DMS53 treated with DMSO at 0.1 percent for 48 hours (cell line): ENCODE measurements around the gene FAM107A.

Experiments
- DNase-seq: peaks from one replicate; lab custom pipeline; 2025; ENCODE audit not compliant: unreplicated experiment; lab: John Stamatoyannopoulos, UW

FAM107A gene

DNA sequence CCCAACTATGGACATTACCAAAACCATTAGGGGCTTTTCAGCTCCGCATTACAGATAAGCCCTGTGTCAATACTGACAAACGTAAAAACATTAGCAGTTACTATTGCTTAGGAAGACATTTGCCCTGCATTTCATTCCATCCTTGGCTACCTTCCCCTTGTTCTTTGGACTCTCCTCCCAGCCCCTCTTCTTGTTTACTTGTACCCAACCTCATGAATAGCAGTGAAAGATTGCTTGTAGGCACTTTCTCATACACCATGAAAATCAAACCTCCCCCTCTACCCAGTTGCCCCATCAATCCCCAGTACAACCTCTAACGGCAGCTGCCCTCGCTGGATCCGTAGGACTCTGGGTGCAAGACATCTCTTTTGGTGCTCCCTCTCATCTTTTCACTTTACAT lies 16.9 kb upstream of the FAM107A start:
- DNase-seq = no peak

- no peak for DNase-seq
These were observed 14.6 kb upstream of the FAM107A start for GRCh38 chr3:58591517-58592510.

- no peak for DNase-seq
These were observed 10.9 kb upstream of the FAM107A start for GRCh38 chr3:58588030-58588614.

- DNase-seq = no peak
These were observed 9.6 kb upstream of the FAM107A start for GRCh38 chr3:58586776-58587192.

DNA sequence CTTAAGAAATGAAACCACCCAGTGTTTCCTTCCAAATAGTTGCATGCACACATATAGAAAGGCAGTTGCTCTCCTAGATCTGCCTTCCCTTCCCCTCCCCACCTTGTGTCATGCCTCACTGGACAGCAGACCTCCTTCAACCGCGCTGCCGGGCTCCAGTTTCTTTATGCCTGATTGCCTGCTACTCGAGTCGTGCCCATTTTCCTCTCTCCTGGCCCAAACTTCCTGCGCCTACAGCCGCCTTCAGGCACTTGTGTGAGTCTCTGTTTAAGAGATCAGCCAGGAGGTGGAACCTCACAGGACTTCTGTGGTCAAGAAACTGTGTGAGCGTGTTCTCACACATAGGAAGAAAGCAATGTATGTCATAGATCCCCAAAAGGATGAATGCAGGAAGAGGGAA lies 8.8 kb upstream of the FAM107A start:
- DNase-seq = no peak

DNA sequence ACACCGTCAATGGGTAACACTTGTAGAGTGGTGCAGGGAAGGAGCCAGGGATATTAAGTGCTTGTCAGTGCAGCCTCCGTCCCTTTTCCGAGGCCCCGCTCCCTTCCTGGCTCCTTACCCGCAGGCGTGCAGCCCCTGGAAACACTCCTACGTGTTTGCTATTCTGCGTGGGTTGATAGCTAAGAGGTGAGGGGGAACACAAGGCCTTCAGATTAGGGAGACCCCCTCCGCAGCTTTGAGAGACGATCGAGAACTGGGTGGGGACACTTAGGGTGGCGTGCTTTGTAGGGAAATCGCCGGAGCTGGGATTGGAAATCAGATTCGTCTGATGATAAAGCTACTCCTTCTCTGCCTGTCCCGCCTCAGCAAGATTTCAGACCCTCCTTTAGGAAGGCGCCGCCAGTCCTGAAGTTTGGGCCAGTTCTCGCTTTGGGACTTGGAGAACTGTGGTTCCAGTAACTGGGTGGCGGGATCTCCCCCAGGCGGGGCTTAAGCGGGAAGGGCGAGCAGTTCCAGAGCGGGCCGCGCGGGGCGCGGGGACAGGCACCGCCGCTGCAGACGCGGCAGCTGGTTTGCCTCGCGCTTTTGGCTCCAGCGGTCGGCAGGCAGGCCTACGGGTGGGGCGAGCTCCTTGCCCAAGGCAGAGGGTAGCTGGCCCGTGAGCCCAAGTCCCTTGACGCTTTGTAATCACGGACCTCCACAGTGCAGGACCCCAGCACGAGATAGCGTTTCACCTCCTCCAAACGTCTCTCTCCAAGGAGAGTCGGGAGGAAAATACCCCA lies 8.0 kb upstream of the FAM107A start:
- peak; percentile 31 for DNase-seq

DNA sequence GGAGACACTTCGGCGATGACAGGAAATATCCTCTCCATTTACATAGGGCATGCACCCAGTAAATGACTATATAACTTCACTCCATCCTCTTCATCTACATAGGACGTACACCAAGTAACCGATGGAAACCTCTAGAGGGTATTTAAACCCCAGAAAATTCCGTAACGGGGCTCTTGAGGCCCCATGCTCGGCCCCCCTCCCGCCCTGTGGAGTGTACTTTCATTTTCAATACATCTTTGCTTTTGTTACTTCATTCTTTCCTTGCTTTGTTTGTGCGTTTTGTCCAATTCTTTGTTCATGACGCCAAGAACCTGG lies 7.5 kb upstream of the FAM107A start:
- DNase-seq = no peak

DNA sequence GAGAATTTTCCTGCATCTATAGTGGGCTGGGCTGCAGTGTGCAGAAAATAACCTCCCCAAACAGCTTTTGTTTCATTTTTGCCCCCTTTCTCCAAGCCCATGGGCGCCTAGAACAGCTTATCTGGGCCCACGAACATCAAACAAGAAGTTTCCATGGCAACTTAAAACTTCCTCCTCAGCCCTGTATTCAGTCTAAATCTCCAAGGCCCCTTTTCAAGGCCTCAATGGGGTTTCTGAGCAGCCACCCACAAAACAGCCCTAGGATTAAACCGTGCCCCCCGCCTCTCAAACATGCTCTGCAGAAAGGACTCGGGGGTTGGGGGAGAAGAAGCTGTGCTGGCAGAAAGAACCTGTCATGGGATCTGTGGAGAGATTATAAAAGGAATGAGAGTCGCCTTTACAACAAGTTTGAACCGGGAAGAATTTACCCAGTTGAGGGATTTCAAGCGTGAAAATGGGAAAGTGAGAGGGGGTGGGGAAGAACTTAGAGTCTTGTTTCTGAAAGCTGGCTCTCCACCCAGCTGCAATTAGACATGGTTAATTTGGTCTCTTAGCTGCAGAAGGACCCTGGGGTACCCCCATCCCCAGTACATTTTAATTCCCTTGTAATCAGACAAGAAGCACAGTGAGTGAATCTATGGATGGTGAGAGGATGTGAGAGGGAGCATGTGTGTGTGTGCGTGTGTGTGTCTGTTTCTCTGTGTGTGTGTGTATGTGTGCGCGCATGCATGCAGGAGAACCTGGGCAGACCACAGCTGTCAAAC lies 4.3 kb upstream of the FAM107A start:
- no peak for DNase-seq

GRCh38 chr3:58580826-58581327 lies 3.7 kb upstream of the FAM107A start:
- DNase-seq = no peak

DNA sequence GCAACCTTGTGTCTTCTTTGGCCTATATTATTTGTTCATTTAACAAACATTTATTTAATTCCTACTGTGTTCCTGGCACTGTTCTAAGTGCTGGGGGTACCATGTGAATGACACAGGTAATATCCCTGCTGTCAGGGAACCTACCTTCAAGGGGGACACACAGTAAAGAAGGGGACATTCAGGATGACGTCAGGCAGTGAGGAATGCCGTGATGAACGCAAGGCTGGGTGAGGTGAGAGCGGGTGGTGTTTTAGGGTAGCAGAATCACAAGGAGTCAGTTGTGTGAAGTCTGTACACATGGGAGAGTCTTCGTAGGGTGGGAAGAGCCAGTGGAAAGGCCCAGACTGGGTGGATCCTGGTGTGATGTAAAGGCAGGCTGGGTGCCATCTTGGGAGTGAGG lies 1.7 kb upstream of the FAM107A start:
- DNase-seq = no peak

DNA sequence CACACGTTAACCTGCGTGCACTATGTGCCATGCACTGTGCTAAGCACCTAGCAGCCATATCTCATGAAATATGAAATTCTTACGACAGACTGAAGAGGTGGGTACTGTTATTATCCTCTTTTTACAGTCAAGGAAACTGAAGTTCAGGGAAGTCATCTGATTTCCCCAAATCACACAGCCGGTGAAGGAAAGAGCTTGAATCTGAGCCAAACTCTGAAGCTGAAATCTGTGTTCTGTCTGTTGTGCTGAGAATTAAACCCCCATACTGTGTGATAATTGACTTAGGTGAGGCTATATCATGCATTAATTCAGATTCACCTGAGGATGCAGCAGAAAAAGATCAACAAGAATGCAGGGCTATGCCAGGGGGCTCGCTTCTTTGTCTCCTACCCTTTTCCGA lies 475 bp downstream of the FAM107A start:
- no peak for DNase-seq

GRCh38 chr3:58575971-58576652 lies 1.1 kb downstream of the FAM107A start:
- no peak for DNase-seq

DNA sequence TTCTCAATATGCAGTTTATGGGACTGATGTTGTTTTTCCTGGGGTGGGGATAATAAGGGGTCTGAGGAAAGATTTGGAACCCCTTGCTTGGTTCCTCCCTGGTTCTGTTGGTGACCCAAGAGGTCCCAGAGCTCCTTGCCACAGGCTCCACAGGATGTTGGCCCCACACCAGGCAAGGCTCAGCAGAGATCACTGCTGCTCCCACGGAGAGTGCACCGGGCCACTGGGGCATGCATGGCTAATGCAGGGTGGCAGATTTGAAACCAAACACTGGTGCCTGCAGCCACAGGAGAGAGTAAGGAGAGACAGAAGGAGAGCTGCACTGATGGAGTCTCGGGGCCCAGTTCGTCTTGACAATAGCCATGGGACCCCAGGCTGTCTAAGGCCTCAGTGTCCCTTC lies 2.5 kb downstream of the FAM107A start:
- no peak for DNase-seq

- no peak for DNase-seq
These were observed 3.1 kb downstream of the FAM107A start for GRCh38 chr3:58574106-58574505.

DNA sequence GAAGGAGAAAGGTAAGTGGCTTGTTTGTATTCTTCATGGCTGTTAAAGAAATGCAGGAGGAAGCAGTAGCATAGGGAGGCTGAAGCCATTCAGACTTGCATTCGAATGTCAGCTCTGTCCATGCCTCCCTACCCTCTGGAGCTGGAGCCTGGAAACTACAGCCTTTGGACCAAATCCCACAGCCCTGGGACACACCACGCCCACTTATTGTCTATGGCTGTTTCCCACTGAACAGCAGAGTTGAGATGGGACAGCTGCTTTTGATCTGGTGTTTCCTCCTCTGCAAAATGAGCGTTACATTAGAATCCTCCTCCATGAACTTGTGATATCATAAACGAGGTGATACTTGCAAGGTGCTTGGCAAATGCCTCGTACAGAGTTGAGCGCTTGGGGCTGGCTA lies 3.6 kb downstream of the FAM107A start:
- DNase-seq = no peak

GRCh38 chr3:58572634-58573230 lies 4.5 kb downstream of the FAM107A start:
- DNase-seq = no peak

DNA sequence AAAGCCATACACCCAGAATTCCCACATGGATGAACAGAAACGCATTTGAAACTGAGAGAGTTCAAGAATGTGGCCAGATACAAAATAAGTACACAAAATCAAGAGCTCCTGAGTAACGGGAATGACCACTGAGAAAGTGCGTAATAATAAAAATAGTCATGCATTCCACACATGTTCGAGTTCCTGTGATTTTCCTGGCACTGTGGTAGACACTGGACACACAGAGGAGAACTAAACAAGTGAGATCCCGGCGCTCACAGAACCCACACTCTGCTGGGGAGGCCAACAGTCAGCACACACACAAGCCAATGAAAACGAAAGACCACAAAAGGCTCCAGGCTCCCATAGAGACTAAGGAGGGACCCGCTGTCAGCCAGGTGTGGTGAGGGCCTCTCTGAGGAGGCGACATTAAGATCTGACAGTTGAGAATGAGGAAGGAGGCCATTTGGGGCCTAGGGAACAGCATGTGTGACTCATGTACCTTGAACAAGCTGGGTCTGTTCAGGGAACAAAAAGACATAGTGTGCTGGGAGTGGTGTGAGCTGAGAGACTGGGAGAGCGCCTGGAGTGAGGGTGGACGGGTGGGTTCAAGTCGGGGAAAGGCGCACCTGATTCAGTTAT lies 5.1 kb downstream of the FAM107A start:
- DNase-seq = no peak

DNA sequence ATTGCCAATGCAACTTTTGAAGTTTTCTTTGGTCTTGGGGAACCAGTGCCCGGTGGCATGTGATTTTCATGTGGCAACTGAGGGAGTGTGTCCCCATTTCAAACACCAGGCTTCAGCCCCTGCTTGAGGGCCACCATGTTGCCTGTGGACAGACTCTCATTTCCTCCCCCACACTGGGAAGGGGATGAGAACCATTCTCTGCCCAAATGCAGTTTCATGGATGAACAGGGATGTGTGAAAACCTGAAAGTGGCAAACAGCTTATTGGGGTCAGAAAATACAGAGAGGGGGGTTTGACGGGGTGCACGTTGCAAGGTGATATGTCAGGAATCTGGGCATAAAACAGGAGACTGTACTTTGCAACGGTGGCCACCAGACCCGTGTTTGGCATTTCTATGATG lies 6.3 kb downstream of the FAM107A start:
- DNase-seq = no peak

GRCh38 chr3:58569287-58570001 lies 7.7 kb downstream of the FAM107A start:
- DNase-seq = no peak
